Neural progenitor cell (in vitro differentiated cells): ENCODE results near the gene PRRC2A.

Experiments used
- CTCF ChIP-seq: fragments of 200-600 bp; sonication (generic); IDR thresholded peaks from 2 replicates; pipeline ENCODE4 v1.5.1; 2017; ENCODE audit warnings: antibody characterized with exemption, mild to moderate bottlenecking
- EZH2 ChIP-seq: fragments of 200-600 bp; sonication (generic); IDR thresholded peaks from 2 replicates; pipeline ENCODE4 v1.6.1; 2017; ENCODE audit warnings: antibody characterized with exemption, mild to moderate bottlenecking, moderate library complexity

- TF ChIP-seq CTCF (no peak), EZH2 (no peak)
These were observed 45.1 kb upstream of the PRRC2A start, which contains the start of gene TNF for GRCh38 chr6:31575335-31575901.
